Natural killer cell (primary cell): Measurements from ENCODE around the gene ZNF546. TPM values are rescaled to one million over a fixed set of nuclear protein-coding genes. Genes with fewer than 3 reads are reported as not detected.

Source experiments
- ATAC-seq, 3 donors: fragments of 150-1000 bp in 2 of 3; fragments of 200-7000 bp in 1 of 3; cut with Tn5 transposase; 1 replicate in 1 of 3; 2 replicates in 2 of 3; pipeline ENCODE4 v1.10.0; 2021; ENCODE audit warnings: mild to moderate bottlenecking in 2 of 3, moderate library complexity in 2 of 3
- DNase-seq, 2 donors: peaks; one replicate each; pipeline versions ENCODE4 v3.0.0 to v3.0.0-alpha.2; 2013 to 2021; ENCODE audit warnings: mixed read lengths in 1 of 2
- H3K27ac ChIP-seq: one replicate; pipeline ENCODE4 v1.5.1; 2013; ENCODE audit warnings: mild to moderate bottlenecking, low read length
- H3K27me3 ChIP-seq: one replicate; pipeline ENCODE4 v1.6.1; 2013; ENCODE audit warnings: low read length; ENCODE audit not compliant: control insufficient read depth, insufficient read depth
- H3K36me3 ChIP-seq: one replicate; pipeline ENCODE4 v1.6.1; 2013; ENCODE audit warnings: low read length; ENCODE audit not compliant: control insufficient read depth, insufficient read depth
- H3K4me1 ChIP-seq: one replicate; pipeline ENCODE4 v1.6.1; 2013; ENCODE audit warnings: low read length; ENCODE audit not compliant: control insufficient read depth, insufficient read depth
- H3K4me3 ChIP-seq: one replicate; pipeline ENCODE4 v1.5.1; 2013; ENCODE audit warnings: low read length
- H3K9me3 ChIP-seq: one replicate; pipeline ENCODE4 v1.6.1; 2013; ENCODE audit warnings: low read length; ENCODE audit not compliant: control insufficient read depth, insufficient read depth
- H3K27ac Mint-ChIP-seq, 2 donors: one replicate each; pipeline ENCODE4 v1.8.0; 2022; ENCODE audit warnings: mild to moderate bottlenecking in 2 of 2, mixed read lengths in 2 of 2, moderate library complexity in 1 of 2
- H3K27me3 Mint-ChIP-seq, 2 donors: one replicate each; pipeline ENCODE4 v1.8.0; 2022; ENCODE audit warnings: low read depth in 2 of 2, mixed read lengths in 2 of 2
- H3K36me3 Mint-ChIP-seq: one replicate; pipeline ENCODE4 v1.8.0; 2022; ENCODE audit warnings: mixed read lengths
- H3K4me1 Mint-ChIP-seq, 2 donors: one replicate each; pipeline ENCODE4 v1.8.0; 2022; ENCODE audit warnings: mixed read lengths in 2 of 2
- H3K4me3 Mint-ChIP-seq: one replicate; pipeline ENCODE4 v1.8.0; 2022; ENCODE audit warnings: mild to moderate bottlenecking, moderate library complexity, mixed read lengths
- H3K9me3 Mint-ChIP-seq, 2 donors: one replicate each; pipeline ENCODE4 v1.8.0; 2022; ENCODE audit warnings: mixed read lengths in 2 of 2
- CTCF ChIP-seq: fragments of 200-600 bp; IDR thresholded peaks from one replicate; pipeline ENCODE4 v1.8.0; 2022; ENCODE audit warnings: antibody characterized with exemption
- WGBS: methylation state at CpG from one replicate; pipeline ENCODE4 v1.1.7; 2013; ENCODE audit warnings: missing lambda C conversion rate; ENCODE audit not compliant: insufficient coverage; 5-methylcytosine and 5-hydroxymethylcytosine counted together
- intact Hi-C: fragments of 100-400 bp; cut with micrococcal nuclease; formaldehyde crosslinking; loops from one replicate; pipeline ENCODE4 v1.14.2; 2022
- total RNA-seq, 4 donors: library from RNA; stranded (reverse); fragments of 120-200 nt in 1 of 4; gene quantifications; one replicate each; pipeline versions ENCODE4 v1.2.3 to v1.2.4, GENCODE V29; 2013 to 2022

Gene ZNF546
- total RNA-seq, 3 donors from 2014 or later (not counting 1 experiment from before 2014, with no cell fraction given): 3.3 to 4.0 (median 3.8) TPM

GRCh38 chr19:39969266-39969665, 27.6 kb upstream of the ZNF546 start:
- Histone ChIP-seq H3K9me3 (no peaks in the 10 kb centered on the region), H3K27ac (peak overlapping the region; percentile 94), H3K4me1 (peaks cover 32% of the 10 kb centered on the region), H3K27me3 (no peaks in the 10 kb centered on the region), H3K36me3 (peaks cover 23% of the 10 kb centered on the region), H3K4me3 (no peak overlapping the region)
- no peak for DNase-seq
- Mint-ChIP-seq H3K27me3 (no peaks in the 10 kb centered on the region), H3K27ac (peak overlapping the region; percentile 99 to 100), H3K9me3 (no peaks in the 10 kb centered on the region), H3K4me3 (peak overlapping the region; percentile 83), H3K4me1 (peaks cover 38 to 43% of the 10 kb centered on the region in 2 donors), H3K36me3 (no peaks in the 10 kb centered on the region)
- ATAC-seq: no peak
- no peak for TF ChIP-seq CTCF
- intact Hi-C loops: no loop called here
- WGBS: 96% methylated on average over 4 of the region's 6 CpGs

GRCh38 chr19:39969681-39970424, 27.0 kb upstream of the ZNF546 start:
- Mint-ChIP-seq H3K36me3 (peaks cover 2% of the 10 kb centered on the region), H3K4me1 (peaks cover 38 to 43% of the 10 kb centered on the region in 2 donors), H3K27me3 (no peaks in the 10 kb centered on the region), H3K27ac (peak overlapping the region; percentile 99 to 100), H3K4me3 (peak overlapping the region; percentile 99), H3K9me3 (no peaks in the 10 kb centered on the region)
- Histone ChIP-seq H3K4me1 (peaks cover 32% of the 10 kb centered on the region), H3K27ac (peak overlapping the region; percentile 94), H3K27me3 (no peaks in the 10 kb centered on the region), H3K36me3 (peaks cover 29% of the 10 kb centered on the region), H3K4me3 (peak overlapping the region; percentile 68), H3K9me3 (no peaks in the 10 kb centered on the region)
- DNase-seq (peak in 1 of 2 donors; percentile 46), ATAC-seq (no peak)
- 76% methylated on average over 12 of the region's 13 CpGs for WGBS
- intact Hi-C loops: loop anchor here (1.0 to 5.0 kb wide), 3 partner anchors 29 to 177 kb away; no protein-coding TSS in a partner anchor
- TF ChIP-seq CTCF: no peak

- peaks cover 38 to 44% of the 10 kb centered on the region in 2 donors for H3K4me1 Mint-ChIP-seq
- H3K4me3 ChIP-seq: peak overlapping the region; percentile 68
- ATAC-seq: peak; percentile 1 to 17 (median 6)
- H3K36me3 ChIP-seq: peaks cover 34% of the 10 kb centered on the region
- peaks cover 7% of the 10 kb centered on the region for H3K36me3 Mint-ChIP-seq
- H3K27me3 Mint-ChIP-seq: no peaks in the 10 kb centered on the region
- no peak for TF ChIP-seq CTCF
- peak overlapping the region; percentile 94 for H3K27ac ChIP-seq
- DNase-seq: no peak
- intact Hi-C loops: loop anchor here (1.0 to 5.0 kb wide), 3 partner anchors 30 to 177 kb away; no protein-coding TSS in a partner anchor
- peaks cover 32% of the 10 kb centered on the region for H3K4me1 ChIP-seq
- no peaks in the 10 kb centered on the region for H3K9me3 Mint-ChIP-seq
- H3K9me3 ChIP-seq: no peaks in the 10 kb centered on the region
- H3K4me3 Mint-ChIP-seq: peak overlapping the region; percentile 99
- H3K27me3 ChIP-seq: no peaks in the 10 kb centered on the region
- 5% methylated on average over 11 of the region's 11 CpGs for WGBS
- peak overlapping the region; percentile 99 to 100 for H3K27ac Mint-ChIP-seq
Measured at GRCh38 chr19:39970425-39970674, 26.5 kb upstream of the ZNF546 start.
